ENCODE measurements around the gene PLCB1.
"Not testable (repeated sequence)": the region's sequence is repeated elsewhere in the genome, so short reads cannot be mapped to it uniquely, and the experiment has no call there.

The PLCB1 gene

GRCh38 chr20:8432435-8433148, 300.5 kb downstream of the PLCB1 start:
- Histone ChIP-seq H3K27ac (ENCODE audit: low read length) (no peak overlapping the region), H3K27me3 (ENCODE audit: insufficient read depth, low read length) (no peaks in the 10 kb centered on the region), H3K4me1 (ENCODE audit: insufficient read depth, low read length) (peaks cover 15% of the 10 kb centered on the region; the same call in 1 of the 2 replicates), H3K36me3 (ENCODE audit: insufficient read depth, low read depth, low read length) (no peaks in the 10 kb centered on the region), H3K9me3 (ENCODE audit: insufficient read depth, low read depth, low read length) (no peaks in the 10 kb centered on the region), H3K4me3 (ENCODE audit: low read length) (no peak overlapping the region), H3K9ac (ENCODE audit: low read depth, low read length) (no peak overlapping the region)

- Histone ChIP-seq H3K9me3 (ENCODE audit: insufficient read depth, low read depth, low read length) (no peaks in the 10 kb centered on the region), H3K9ac (ENCODE audit: low read depth, low read length) (no peak overlapping the region), H3K4me3 (ENCODE audit: low read length) (no peak overlapping the region), H3K4me1 (ENCODE audit: insufficient read depth, low read length) (peaks cover 15% of the 10 kb centered on the region; the same call in 1 of the 2 replicates), H3K27me3 (ENCODE audit: insufficient read depth, low read length) (no peaks in the 10 kb centered on the region), H3K36me3 (ENCODE audit: insufficient read depth, low read depth, low read length) (no peaks in the 10 kb centered on the region), H3K27ac (ENCODE audit: low read length) (no peak overlapping the region)
Observed at GRCh38 chr20:8433291-8433690, 301.2 kb downstream of the PLCB1 start.

GRCh38 chr20:8434326-8434876, 302.3 kb downstream of the PLCB1 start:
- Histone ChIP-seq H3K27ac (ENCODE audit: low read length) (no peak overlapping the region), H3K27me3 (ENCODE audit: insufficient read depth, low read length) (no peaks in the 10 kb centered on the region), H3K9me3 (ENCODE audit: insufficient read depth, low read depth, low read length) (no peaks in the 10 kb centered on the region), H3K36me3 (ENCODE audit: insufficient read depth, low read depth, low read length) (no peaks in the 10 kb centered on the region), H3K4me1 (ENCODE audit: insufficient read depth, low read length) (peaks cover 15% of the 10 kb centered on the region; the same call in 1 of the 2 replicates), H3K4me3 (ENCODE audit: low read length) (no peak overlapping the region), H3K9ac (ENCODE audit: low read depth, low read length) (no peak overlapping the region)

- no peaks in the 10 kb centered on the region for H3K36me3 ChIP-seq (ENCODE audit: insufficient read depth, low read depth, low read length)
- H3K27ac ChIP-seq (ENCODE audit: low read length): no peak overlapping the region
- no peak overlapping the region for H3K4me3 ChIP-seq (ENCODE audit: low read length)
- H3K27me3 ChIP-seq (ENCODE audit: insufficient read depth, low read length): no peaks in the 10 kb centered on the region
- no peak overlapping the region for H3K9ac ChIP-seq (ENCODE audit: low read depth, low read length)
- peaks cover 15% of the 10 kb centered on the region; the same call in 1 of the 2 replicates for H3K4me1 ChIP-seq (ENCODE audit: insufficient read depth, low read length)
- H3K9me3 ChIP-seq (ENCODE audit: insufficient read depth, low read depth, low read length): no peaks in the 10 kb centered on the region
Observed at GRCh38 chr20:8435285-8436035, 303.4 kb downstream of the PLCB1 start.

GRCh38 chr20:8436938-8437337, 304.9 kb downstream of the PLCB1 start:
- not testable (repeated sequence) for H3K9ac ChIP-seq (ENCODE audit: low read depth, low read length); H3K27ac ChIP-seq (ENCODE audit: low read length); H3K27me3 ChIP-seq (ENCODE audit: insufficient read depth, low read length)

GRCh38 chr20:8438748-8439147, 306.7 kb downstream of the PLCB1 start:
- peaks cover 3% of the 10 kb centered on the region; the same call in 1 of the 2 replicates for H3K4me1 ChIP-seq (ENCODE audit: insufficient read depth, low read length)
- no peaks in the 10 kb centered on the region for H3K36me3 ChIP-seq (ENCODE audit: insufficient read depth, low read depth, low read length)

More at GRCh38 chr20:8436938-8437337, 304.9 kb downstream of the PLCB1 start:
- H3K36me3 ChIP-seq (ENCODE audit: insufficient read depth, low read depth, low read length); H3K9me3 ChIP-seq (ENCODE audit: insufficient read depth, low read depth, low read length); H3K4me3 ChIP-seq (ENCODE audit: low read length): not testable (repeated sequence)
- H3K4me1 ChIP-seq (ENCODE audit: insufficient read depth, low read length): peaks cover 15% of the 10 kb centered on the region; the same call in 1 of the 2 replicates

GRCh38 chr20:8443464-8444072, 311.5 kb downstream of the PLCB1 start:
- H3K4me1 ChIP-seq (ENCODE audit: insufficient read depth, low read length): no peaks in the 10 kb centered on the region

More at GRCh38 chr20:8438748-8439147, 306.7 kb downstream of the PLCB1 start:
- H3K27me3 ChIP-seq (ENCODE audit: insufficient read depth, low read length): no peaks in the 10 kb centered on the region
- H3K4me3 ChIP-seq (ENCODE audit: low read length): no peak overlapping the region
- no peak overlapping the region for H3K9ac ChIP-seq (ENCODE audit: low read depth, low read length)
- H3K9me3 ChIP-seq (ENCODE audit: insufficient read depth, low read depth, low read length): no peaks in the 10 kb centered on the region
- H3K27ac ChIP-seq (ENCODE audit: low read length): no peak overlapping the region

GRCh38 chr20:8447262-8448120, 315.4 kb downstream of the PLCB1 start:
- no peaks in the 10 kb centered on the region for H3K9me3 ChIP-seq (ENCODE audit: insufficient read depth, low read depth, low read length)
- no peak overlapping the region for H3K27ac ChIP-seq (ENCODE audit: low read length)
- no peaks in the 10 kb centered on the region for H3K4me1 ChIP-seq (ENCODE audit: insufficient read depth, low read length)
- no peak overlapping the region for H3K4me3 ChIP-seq (ENCODE audit: low read length)
- no peaks in the 10 kb centered on the region for H3K36me3 ChIP-seq (ENCODE audit: insufficient read depth, low read depth, low read length)
- no peaks in the 10 kb centered on the region for H3K27me3 ChIP-seq (ENCODE audit: insufficient read depth, low read length)
- no peak overlapping the region for H3K9ac ChIP-seq (ENCODE audit: low read depth, low read length)

More at GRCh38 chr20:8443464-8444072, 311.5 kb downstream of the PLCB1 start:
- no peaks in the 10 kb centered on the region for H3K27me3 ChIP-seq (ENCODE audit: insufficient read depth, low read length)
- H3K9ac ChIP-seq (ENCODE audit: low read depth, low read length): no peak overlapping the region
- H3K27ac ChIP-seq (ENCODE audit: low read length): no peak overlapping the region
- no peaks in the 10 kb centered on the region for H3K9me3 ChIP-seq (ENCODE audit: insufficient read depth, low read depth, low read length)
- no peaks in the 10 kb centered on the region for H3K36me3 ChIP-seq (ENCODE audit: insufficient read depth, low read depth, low read length)
- no peak overlapping the region for H3K4me3 ChIP-seq (ENCODE audit: low read length)

GRCh38 chr20:8449123-8449522, 317.1 kb downstream of the PLCB1 start:
- Histone ChIP-seq H3K4me1 (ENCODE audit: insufficient read depth, low read length) (no peaks in the 10 kb centered on the region), H3K27me3 (ENCODE audit: insufficient read depth, low read length) (no peaks in the 10 kb centered on the region), H3K27ac (ENCODE audit: low read length) (no peak overlapping the region), H3K9me3 (ENCODE audit: insufficient read depth, low read depth, low read length) (no peaks in the 10 kb centered on the region), H3K36me3 (ENCODE audit: insufficient read depth, low read depth, low read length) (no peaks in the 10 kb centered on the region), H3K9ac (ENCODE audit: low read depth, low read length) (no peak overlapping the region), H3K4me3 (ENCODE audit: low read length) (no peak overlapping the region)

GRCh38 chr20:8454137-8454712, 322.2 kb downstream of the PLCB1 start:
- no peak overlapping the region for H3K9ac ChIP-seq (ENCODE audit: low read depth, low read length)
- no peaks in the 10 kb centered on the region for H3K36me3 ChIP-seq (ENCODE audit: insufficient read depth, low read depth, low read length)
- no peak overlapping the region for H3K4me3 ChIP-seq (ENCODE audit: low read length)
- no peak overlapping the region for H3K27ac ChIP-seq (ENCODE audit: low read length)
- H3K4me1 ChIP-seq (ENCODE audit: insufficient read depth, low read length): no peaks in the 10 kb centered on the region
- H3K9me3 ChIP-seq (ENCODE audit: insufficient read depth, low read depth, low read length): no peaks in the 10 kb centered on the region
- no peaks in the 10 kb centered on the region for H3K27me3 ChIP-seq (ENCODE audit: insufficient read depth, low read length)

All from iPS-20b (cell line).